ENCODE measurements around the gene TUBA4A. TPM values are rescaled to one million over a fixed set of nuclear protein-coding genes. Genes with fewer than 3 reads are reported as not detected.

TUBA4A gene
- total RNA-seq, 1 experiment from 2014 or later: 14.9 TPM

GRCh38 chr2:219277703-219278654, 24.3 kb upstream of the TUBA4A start:
- peak overlapping the region; percentile 85 for H3K4me3 ChIP-seq (ENCODE audit: low read depth, low read length)

GRCh38 chr2:219274361-219274921, 20.7 kb upstream of the TUBA4A start:
- TF ChIP-seq CTCF (IDR thresholded peaks at IDR 0.05; ENCODE audit: insufficient read depth in 1 of 2, low read depth in 1 of 2, low read length in 1 of 2, severe bottlenecking in 1 of 2, unreplicated experiment in 1 of 2): no peak
- peak overlapping the region; percentile 82 for H3K27ac Mint-ChIP-seq (ENCODE audit: unreplicated experiment)
- BruUV-seq (replicated peaks): no TSS peak
- peak overlapping the region; percentile 23 for H3K4me3 Mint-ChIP-seq (ENCODE audit: unreplicated experiment)
- no peaks in the 10 kb centered on the region for H3K27me3 Mint-ChIP-seq (ENCODE audit: insufficient read depth, unreplicated experiment)
- DNase-seq: peak; percentile 72
- no peaks in the 10 kb centered on the region for H3K9me3 Mint-ChIP-seq (ENCODE audit: unreplicated experiment)
- intact Hi-C loops (cut with micrococcal nuclease; ENCODE audit: unreplicated experiment): no loop called here
- H3K36me3 Mint-ChIP-seq (ENCODE audit: insufficient read depth, unreplicated experiment): peaks cover 7% of the 10 kb centered on the region
- no peaks in the 10 kb centered on the region for H3K36me3 ChIP-seq (ENCODE audit: control insufficient read depth, insufficient read depth, low read length)
- ChIA-PET POLR2A (interaction anchor here (0.6 to 1.7 kb wide), 5 partner anchors 13 to 57 kb away, joined by 3 to 7 read pairs (median 4); partner anchors contain the start of gene TUBA4A), CTCF (interaction anchor here (0.6 to 1.6 kb wide), 9 partner anchors 14 to 200 kb away, joined by 3 to 29 read pairs (median 3); partner anchors contain the start of gene TUBA4A)
- no peak overlapping the region for H3K4me3 ChIP-seq (ENCODE audit: low read depth, low read length)
- H3K4me1 Mint-ChIP-seq (ENCODE audit: low read depth, unreplicated experiment): peaks cover 11% of the 10 kb centered on the region
- H3K9me3 ChIP-seq: no peaks in the 10 kb centered on the region
- no peaks in the 10 kb centered on the region for H3K27me3 ChIP-seq (replicated peaks; ENCODE audit: control insufficient read depth, insufficient read depth, low read length)
- H3K4me1 ChIP-seq: peaks cover 37% of the 10 kb centered on the region

More at GRCh38 chr2:219277703-219278654, 24.3 kb upstream of the TUBA4A start:
- intact Hi-C loops (cut with micrococcal nuclease; ENCODE audit: unreplicated experiment): loop anchor here (1.0 to 5.0 kb wide), 2 partner anchors 17 to 101 kb away; partner anchors contain the start of genes CNPPD1 and RETREG2
- ChIA-PET POLR2A (interaction anchor here (0.6 to 1.5 kb wide), 12 partner anchors 14 to 709 kb away, joined by 3 to 18 read pairs (median 4); partner anchors contain the start of genes CNPPD1, DNPEP and TUBA4A), CTCF (interaction anchor here (0.5 to 5.8 kb wide), 18 partner anchors 8 to 381 kb away, joined by 3 to 92 read pairs (median 5); partner anchors contain the start of genes CNPPD1, DNPEP, GLB1L and STK16)
- no TSS peak for BruUV-seq (replicated peaks)
- peaks cover 12% of the 10 kb centered on the region for H3K36me3 Mint-ChIP-seq (ENCODE audit: insufficient read depth, unreplicated experiment)
- H3K36me3 ChIP-seq (ENCODE audit: control insufficient read depth, insufficient read depth, low read length): peaks cover 3% of the 10 kb centered on the region
- H3K9me3 Mint-ChIP-seq (ENCODE audit: unreplicated experiment): no peaks in the 10 kb centered on the region
- no peaks in the 10 kb centered on the region for H3K9me3 ChIP-seq
- no peaks in the 10 kb centered on the region for H3K27me3 Mint-ChIP-seq (ENCODE audit: insufficient read depth, unreplicated experiment)
- H3K4me3 Mint-ChIP-seq (ENCODE audit: unreplicated experiment): peak overlapping the region; percentile 98
- peaks cover 37% of the 10 kb centered on the region for H3K4me1 ChIP-seq
- H3K27me3 ChIP-seq (replicated peaks; ENCODE audit: control insufficient read depth, insufficient read depth, low read length): no peaks in the 10 kb centered on the region
- peak overlapping the region; percentile 98 for H3K27ac Mint-ChIP-seq (ENCODE audit: unreplicated experiment)
- peak; percentile 83 to 90 for DNase-seq
- peaks cover 13% of the 10 kb centered on the region for H3K4me1 Mint-ChIP-seq (ENCODE audit: low read depth, unreplicated experiment)
- peak; percentile 92 to 96 for TF ChIP-seq CTCF (IDR thresholded peaks at IDR 0.05; ENCODE audit: insufficient read depth in 1 of 2, low read depth in 1 of 2, low read length in 1 of 2, severe bottlenecking in 1 of 2, unreplicated experiment in 1 of 2)

DNA sequence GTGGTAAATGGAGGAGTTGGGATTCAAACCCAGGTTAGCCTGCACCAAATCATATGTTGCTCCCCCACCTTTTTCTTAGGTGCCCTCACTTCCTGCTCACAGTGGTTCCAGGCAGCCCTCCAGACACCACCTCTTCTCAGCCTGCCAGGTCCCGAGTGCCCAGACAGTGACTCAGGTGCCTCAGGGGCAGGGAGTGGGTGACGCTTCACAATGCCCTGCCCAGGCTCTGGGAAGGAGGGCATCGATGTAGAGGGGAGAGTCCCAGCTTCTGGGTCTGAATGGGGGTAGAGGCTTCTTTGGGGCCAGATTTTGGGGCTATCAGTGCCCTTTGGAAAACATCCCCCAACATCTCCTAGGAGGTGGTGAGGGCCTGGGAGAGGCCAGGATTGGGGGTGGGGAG, 20.2 kb upstream of the TUBA4A start:
- peaks cover 11% of the 10 kb centered on the region for H3K4me1 Mint-ChIP-seq (ENCODE audit: low read depth, unreplicated experiment)
- DNase-seq: no peak
- CTCF ChIA-PET: interaction anchor here (0.6 to 1.6 kb wide), 8 partner anchors 20 to 200 kb away, joined by 3 to 29 read pairs (median 4); partner anchors contain the start of gene TUBA4A
- Histone ChIP-seq H3K4me1 (peaks cover 37% of the 10 kb centered on the region), H3K4me3 (ENCODE audit: low read depth, low read length) (no peak overlapping the region), H3K36me3 (ENCODE audit: control insufficient read depth, insufficient read depth, low read length) (no peaks in the 10 kb centered on the region), H3K27me3 (replicated peaks; ENCODE audit: control insufficient read depth, insufficient read depth, low read length) (no peaks in the 10 kb centered on the region), H3K9me3 (no peaks in the 10 kb centered on the region)
- no peak for TF ChIP-seq CTCF (IDR thresholded peaks at IDR 0.05; ENCODE audit: insufficient read depth in 1 of 2, low read depth in 1 of 2, low read length in 1 of 2, severe bottlenecking in 1 of 2, unreplicated experiment in 1 of 2)
- H3K27ac Mint-ChIP-seq (ENCODE audit: unreplicated experiment): peak overlapping the region; percentile 82
- no peak overlapping the region for H3K4me3 Mint-ChIP-seq (ENCODE audit: unreplicated experiment)
- no peaks in the 10 kb centered on the region for H3K9me3 Mint-ChIP-seq (ENCODE audit: unreplicated experiment)
- POLR2A ChIA-PET: interaction anchor here (0.6 to 1.7 kb wide), 4 partner anchors 13 to 56 kb away, joined by 3 to 7 read pairs (median 4); no protein-coding TSS in a partner anchor
- intact Hi-C loops (cut with micrococcal nuclease; ENCODE audit: unreplicated experiment): no loop called here
- BruUV-seq (replicated peaks): no TSS peak
- H3K27me3 Mint-ChIP-seq (ENCODE audit: insufficient read depth, unreplicated experiment): no peaks in the 10 kb centered on the region
- H3K36me3 Mint-ChIP-seq (ENCODE audit: insufficient read depth, unreplicated experiment): peaks cover 4% of the 10 kb centered on the region
